MM.1S (cell line): ENCODE measurements around the gene FAAH.

Experiments used
- CTCF ChIP-seq: fragments of 300-600 bp; sonication (generic); IDR thresholded peaks from 2 replicates; pipeline ENCODE4 v1.5.1; 2016; ENCODE audit warnings: antibody characterized with exemption, low read length, mixed read lengths
- EZH2 ChIP-seq: fragments of 300-600 bp; sonication (generic); optimal IDR thresholded peaks from 2 replicates; pipeline ENCODE3; 2017; ENCODE audit warnings: low read depth, mild to moderate bottlenecking, antibody characterized with exemption, low read length, mixed read lengths

GRCh38 chr1:46408356-46409062, 14.4 kb downstream of the FAAH start:
- TF ChIP-seq CTCF (no peak), EZH2 (no peak)
